Activated naive CD4-positive, alpha-beta T cell treated with anti-CD3 and anti-CD28 coated beads, Interleukin-2, amount 50 U/mL, for 24 hours (primary cell): ENCODE results near the gene ZNF580.

Source experiments
- H3K27ac Mint-ChIP-seq: one replicate; pipeline ENCODE4 v1.8.0; 2021; ENCODE audit warnings: mild to moderate bottlenecking, mixed read lengths
- H3K27me3 Mint-ChIP-seq: one replicate; pipeline ENCODE4 v1.8.0; 2021; ENCODE audit warnings: mixed read lengths
- H3K36me3 Mint-ChIP-seq: one replicate; pipeline ENCODE4 v1.8.0; 2021; ENCODE audit warnings: mixed read lengths
- H3K4me1 Mint-ChIP-seq: one replicate; pipeline ENCODE4 v1.8.0; 2021; ENCODE audit warnings: mixed read lengths
- H3K4me3 Mint-ChIP-seq: one replicate; pipeline ENCODE4 v1.8.0; 2021; ENCODE audit warnings: mild to moderate bottlenecking, mixed read lengths
- H3K9me3 Mint-ChIP-seq: one replicate; pipeline ENCODE4 v1.8.0; 2021; ENCODE audit warnings: mixed read lengths

Gene ZNF580

GRCh38 chr19:55690769-55691545 lies 50.2 kb downstream of the ZNF580 start:
- Mint-ChIP-seq H3K4me3 (no peak overlapping the region), H3K36me3 (no peaks in the 10 kb centered on the region), H3K27ac (no peak overlapping the region), H3K9me3 (no peaks in the 10 kb centered on the region), H3K4me1 (no peaks in the 10 kb centered on the region), H3K27me3 (no peaks in the 10 kb centered on the region)

- H3K36me3 Mint-ChIP-seq: no peaks in the 10 kb centered on the region
- H3K9me3 Mint-ChIP-seq: no peaks in the 10 kb centered on the region
- no peak overlapping the region for H3K27ac Mint-ChIP-seq
- no peak overlapping the region for H3K4me3 Mint-ChIP-seq
- H3K27me3 Mint-ChIP-seq: no peaks in the 10 kb centered on the region
- no peaks in the 10 kb centered on the region for H3K4me1 Mint-ChIP-seq
Observed at GRCh38 chr19:55691561-55692481, 51.0 kb downstream of the ZNF580 start.

- H3K36me3 Mint-ChIP-seq: no peaks in the 10 kb centered on the region
- no peaks in the 10 kb centered on the region for H3K27me3 Mint-ChIP-seq
- H3K27ac Mint-ChIP-seq: no peak overlapping the region
- H3K4me1 Mint-ChIP-seq: no peaks in the 10 kb centered on the region
- no peak overlapping the region for H3K4me3 Mint-ChIP-seq
- H3K9me3 Mint-ChIP-seq: no peaks in the 10 kb centered on the region
Observed at GRCh38 chr19:55692681-55693081, 51.9 kb downstream of the ZNF580 start.
